Measurements from ENCODE around the gene PIEZO2.

Gene PIEZO2

GRCh38 chr18:10973567-10974203 is 175.7 kb downstream of the PIEZO2 start:
- no peak for DNase-seq (ENCODE audit: low spot score)
- in situ Hi-C loops (cut with MboI; ENCODE audit: low pct_unique_long_range_greater_than_20kb, low sequenced_read_pairs, unreplicated experiment): no loop called here
- no peak for TF ChIP-seq CTCF (IDR thresholded peaks at IDR 0.05; ENCODE audit: extremely low read depth, insufficient read depth, missing control alignments)

- no peak for TF ChIP-seq CTCF (IDR thresholded peaks at IDR 0.05; ENCODE audit: extremely low read depth, insufficient read depth, missing control alignments)
- in situ Hi-C loops (cut with MboI; ENCODE audit: low pct_unique_long_range_greater_than_20kb, low sequenced_read_pairs, unreplicated experiment): no loop called here
- no peak for DNase-seq (ENCODE audit: low spot score)
Observed at GRCh38 chr18:10971717-10972116, 177.7 kb downstream of the PIEZO2 start.

GRCh38 chr18:10965119-10965518 is 184.2 kb downstream of the PIEZO2 start:
- DNase-seq (ENCODE audit: low spot score): no peak
- TF ChIP-seq CTCF (IDR thresholded peaks at IDR 0.05; ENCODE audit: extremely low read depth, insufficient read depth, missing control alignments): no peak
- in situ Hi-C loops (cut with MboI; ENCODE audit: low pct_unique_long_range_greater_than_20kb, low sequenced_read_pairs, unreplicated experiment): no loop called here

- no peak for TF ChIP-seq CTCF (IDR thresholded peaks at IDR 0.05; ENCODE audit: extremely low read depth, insufficient read depth, missing control alignments)
- DNase-seq (ENCODE audit: low spot score): no peak
- in situ Hi-C loops (cut with MboI; ENCODE audit: low pct_unique_long_range_greater_than_20kb, low sequenced_read_pairs, unreplicated experiment): no loop called here
Observed at GRCh38 chr18:10953672-10954071, 195.7 kb downstream of the PIEZO2 start.

- DNase-seq (ENCODE audit: low spot score): no peak
- no peak for TF ChIP-seq CTCF (IDR thresholded peaks at IDR 0.05; ENCODE audit: extremely low read depth, insufficient read depth, missing control alignments)
- in situ Hi-C loops (cut with MboI; ENCODE audit: low pct_unique_long_range_greater_than_20kb, low sequenced_read_pairs, unreplicated experiment): no loop called here
Observed at GRCh38 chr18:10951631-10952544, 197.5 kb downstream of the PIEZO2 start.

- peak; percentile 27 for DNase-seq (ENCODE audit: low spot score)
- no peak for TF ChIP-seq CTCF (IDR thresholded peaks at IDR 0.05; ENCODE audit: extremely low read depth, insufficient read depth, missing control alignments)
- in situ Hi-C loops (cut with MboI; ENCODE audit: low pct_unique_long_range_greater_than_20kb, low sequenced_read_pairs, unreplicated experiment): no loop called here
Observed at GRCh38 chr18:10950876-10951630, 198.3 kb downstream of the PIEZO2 start.

All from GM13977 (cell line).